Endothelial cell of umbilical vein (primary cell): ENCODE data around the gene TBC1D7. TPM values are rescaled to one million over a fixed set of nuclear protein-coding genes. Genes with fewer than 3 reads are reported as not detected.

Experiments
- BruUV-seq: library from RNA; stranded (reverse); fragments of 400-500 nt; replicated peaks from 2 replicates; lab custom pipeline; 2021; lab: Mats Ljungman, UMichigan
- CTCF ChIA-PET: fragments of 300-600, 350-600 bp; sonication (Branson Sonifier 250); formaldehyde crosslinking; loops from one replicate; lab custom pipeline; 2021; ENCODE audit warnings: antibody characterized with exemption, inconsistent platforms; lab: Charles Lee
- POLR2A ChIA-PET: fragments of 300-600, 350-600 bp; sonication (Branson Sonifier 250); formaldehyde crosslinking; loops from one replicate; lab custom pipeline; 2021; ENCODE audit warnings: antibody characterized with exemption, inconsistent platforms; lab: Charles Lee
- DNase-seq: peaks from one replicate; pipeline ENCODE4 v3.0.0-alpha.2; 2011; ENCODE audit warnings: low read depth, low spot score
- FAIRE-seq: peaks from 2 replicates; lab custom pipeline; 2011; peaks lifted over from hg19 to GRCh38; lab: Jason Lieb, UNC
- H2AFZ ChIP-seq: 2 replicates; pipeline ENCODE4 v1.6.0; 2012; ENCODE audit warnings: low read depth, low read length, control low read depth, inconsistent platforms
- H3K27ac ChIP-seq: 2 replicates; pipeline ENCODE4 v1.5.1; 2011; ENCODE audit warnings: low read depth, mild to moderate bottlenecking, control low read depth, low read length, moderate library complexity; ENCODE audit not compliant: insufficient read depth
- H3K27me3 ChIP-seq, 2 experiments: 2 replicates each; pipeline versions ENCODE4 v1.6.0 to v1.6.1; 2011; ENCODE audit warnings: low read length in 2 of 2, mixed read lengths in 1 of 2; ENCODE audit not compliant: control insufficient read depth in 2 of 2, insufficient read depth in 2 of 2
- H3K36me3 ChIP-seq, 2 experiments: 2 replicates in 1 of 2; 3 replicates in 1 of 2; pipeline ENCODE4 v1.5.1; 2011; ENCODE audit warnings: low read length in 2 of 2, mild to moderate bottlenecking in 1 of 2, moderate library complexity in 1 of 2; ENCODE audit not compliant: control insufficient read depth in 2 of 2, insufficient read depth in 2 of 2; ENCODE audit errors: extremely low read depth in 1 of 2
- H3K4me1 ChIP-seq: 3 replicates; pipeline ENCODE4 v1.5.1; 2011; ENCODE audit warnings: mild to moderate bottlenecking, low read length; ENCODE audit not compliant: control insufficient read depth, insufficient read depth; ENCODE audit errors: extremely low read depth
- H3K4me2 ChIP-seq: 2 replicates; pipeline ENCODE4 v1.6.1; 2011; ENCODE audit warnings: low read length, control low read depth, mixed read lengths; ENCODE audit not compliant: insufficient read depth
- H3K4me3 ChIP-seq, 3 experiments: fragments of 200-600 bp in 1 of 3; sonication (generic), shearing (Covaris generic) in 1 of 3; replicated peaks in 1 of 3; 2 replicates each; pipeline ENCODE4 v1.5.1; 2011 to 2016; ENCODE audit warnings: control low read depth in 3 of 3, low read length in 3 of 3, mild to moderate bottlenecking in 2 of 3, inconsistent platforms in 1 of 3, low read depth in 1 of 3, moderate library complexity in 1 of 3; ENCODE audit not compliant: insufficient read depth in 1 of 3
- H3K79me2 ChIP-seq: 2 replicates; pipeline ENCODE4 v1.6.0; 2012; ENCODE audit warnings: low read length, inconsistent platforms; ENCODE audit not compliant: control insufficient read depth, insufficient read depth
- H3K9ac ChIP-seq: replicated peaks from 2 replicates; pipeline ENCODE3; 2011; ENCODE audit warnings: low read length, control low read depth; ENCODE audit not compliant: insufficient read depth; ENCODE audit errors: extremely low read depth
- H3K9me1 ChIP-seq: replicated peaks from 3 replicates; pipeline ENCODE4 v1.6.0; 2011; ENCODE audit warnings: mild to moderate bottlenecking, low read length; ENCODE audit not compliant: control insufficient read depth, insufficient read depth; ENCODE audit errors: extremely low read depth
- H3K9me3 ChIP-seq: replicated peaks from 2 replicates; pipeline ENCODE4 v1.5.1; 2012; ENCODE audit warnings: low read length, inconsistent platforms; ENCODE audit not compliant: control insufficient read depth, insufficient read depth
- H4K20me1 ChIP-seq: replicated peaks from 2 replicates; pipeline ENCODE3; 2011; ENCODE audit warnings: mild to moderate bottlenecking, low read length; ENCODE audit not compliant: control insufficient read depth, insufficient read depth; ENCODE audit errors: extremely low read depth
- CTCF ChIP-seq, 2 donors: IDR thresholded peaks; 1 replicate in 1 of 2; 2 replicates in 1 of 2; pipeline ENCODE4 v1.5.1; 2011; ENCODE audit warnings: low read length in 2 of 2, mild to moderate bottlenecking in 2 of 2, moderate library complexity in 2 of 2, control low read depth in 1 of 2, inconsistent platforms in 1 of 2, low read depth in 1 of 2; ENCODE audit not compliant: insufficient read depth in 1 of 2; ENCODE audit errors: extremely low read depth in 1 of 2
- EZH2 ChIP-seq: IDR thresholded peaks from 2 replicates; pipeline ENCODE4 v1.6.1; 2012; ENCODE audit warnings: borderline replicate concordance, low read depth, mild to moderate bottlenecking, moderate library complexity, low read length, inconsistent platforms; ENCODE audit not compliant: severe bottlenecking
- FOS ChIP-seq: IDR thresholded peaks from 2 replicates; pipeline ENCODE4 v1.6.1; 2011; ENCODE audit warnings: mild to moderate bottlenecking, low read length, moderate library complexity, borderline replicate concordance; ENCODE audit not compliant: insufficient read depth
- GATA2 ChIP-seq: IDR thresholded peaks from 2 replicates; pipeline ENCODE4 v1.7.0; 2011; ENCODE audit warnings: low read depth, mild to moderate bottlenecking, moderate library complexity, mixed read lengths, low read length; ENCODE audit not compliant: insufficient read length, insufficient read depth
- JUN ChIP-seq: IDR thresholded peaks from 2 replicates; pipeline ENCODE4 v1.6.1; 2011; ENCODE audit warnings: borderline replicate concordance, low read depth; ENCODE audit not compliant: insufficient read length, insufficient read depth
- MAX ChIP-seq: IDR thresholded peaks from 2 replicates; pipeline ENCODE4 v1.6.1; 2011; ENCODE audit not compliant: insufficient read depth, insufficient read length
- MYC ChIP-seq: IDR thresholded peaks from one replicate; pipeline ENCODE4 v1.6.1; 2011; ENCODE audit warnings: mild to moderate bottlenecking, low read depth, low read length
- POLR2A ChIP-seq: IDR thresholded peaks from 2 replicates; pipeline ENCODE4 v1.6.1; 2012; ENCODE audit warnings: low read depth, mild to moderate bottlenecking, control low read depth, low read length
- POLR2AphosphoS5 ChIP-seq: IDR thresholded peaks from 2 replicates; pipeline ENCODE4 v1.6.1; 2012; ENCODE audit warnings: low read depth, mild to moderate bottlenecking, control low read depth, low read length, moderate library complexity; ENCODE audit not compliant: insufficient read depth
- dilution Hi-C: fragments of 300-500 bp; cut with MboI; formaldehyde crosslinking; loops from one replicate; pipeline ENCODE4 v1.15.0; 2019; ENCODE audit warnings: low sequenced_read_pairs; ENCODE audit not compliant: extremely low pct_ligation_motif_present
- intact Hi-C: fragments of 100-400 bp; cut with micrococcal nuclease; formaldehyde crosslinking; loops from one replicate; pipeline ENCODE4 v1.10.0; 2022
- polyA plus RNA-seq, 4 experiments: library from polyadenylated mRNA; depleted of rRNA in 3 of 4; stranded (reverse) in 3 of 4; unstranded in 1 of 4; fragments of >200 nt; gene quantifications; 2 replicates each; pipeline versions ENCODE4 v1.2.1 to v1.2.3, GENCODE V29; 2011 to 2012; ENCODE audit warnings: missing spikeins in 1 of 4
- total RNA-seq: library from RNA; stranded (reverse); gene quantifications from 2 replicates; pipeline ENCODE4 v1.2.3, GENCODE V29; 2021

TBC1D7 gene
- total and polyA plus RNA-seq, 2 donors (not counting 3 experiments of a cell fraction or from before 2014, with no cell fraction given) = 26.6 to 28.1 TPM

- Histone ChIP-seq H4K20me1 (no peaks in the 10 kb centered on the region), H3K79me2 (no peaks in the 10 kb centered on the region), H3K27me3 (no peaks in the 10 kb centered on the region), H3K27ac (peak overlapping the region; percentile 89), H3K4me1 (peaks cover 28% of the 10 kb centered on the region), H2AFZ (peak overlapping the region; percentile 2), H3K36me3 (no peaks in the 10 kb centered on the region), H3K9me3 (no peaks in the 10 kb centered on the region), H3K9me1 (no peaks in the 10 kb centered on the region), H3K4me2 (peak overlapping the region; percentile 53), H3K9ac (peak overlapping the region; percentile 68), H3K4me3 (no peak overlapping the region)
- ChIA-PET CTCF (interaction anchor here (0.7 to 2.9 kb wide), 13 partner anchors 14 to 220 kb away, joined by 3 to 21 read pairs (median 4); partner anchors contain the start of genes GFOD1 and SIRT5), POLR2A (interaction anchor here (0.7 to 1.3 kb wide), 2 partner anchors 19 to 220 kb away, joined by 4 read pairs; partner anchors contain the start of gene SIRT5)
- TF ChIP-seq JUN = peak; percentile 62
- TF ChIP-seq MAX = no peak
- TF ChIP-seq MYC = no peak
- TF ChIP-seq POLR2A = peak; percentile 24
- peak; percentile 68 for TF ChIP-seq POLR2AphosphoS5
- no peak for TF ChIP-seq EZH2
- peak; percentile 71 for TF ChIP-seq GATA2
- no peak for TF ChIP-seq CTCF (IDR thresholded peaks at IDR 0.05; ENCODE audit: extremely low read depth in 1 of 2, insufficient read depth in 1 of 2, low read depth in 1 of 2, low read length in 2 of 2)
- TF ChIP-seq FOS = peak; percentile 85
- BruUV-seq = TSS peak; percentile 92
- DNase-seq (peak; percentile 79), FAIRE-seq (peak; percentile 99)
- intact Hi-C loops = loop anchor here (1.0 to 2.0 kb wide), 8 partner anchors 18 to 220 kb away; partner anchors contain the start of genes GFOD1 and SIRT5
- dilution Hi-C loops = no loop called here
These were observed 26.1 kb upstream of the TBC1D7 start for GRCh38 chr6:13354331-13355042.
